HCT116 (cell line): ENCODE results near the gene PRKAG2. TPM values are rescaled to one million over a fixed set of nuclear protein-coding genes. Genes with fewer than 3 reads are reported as not detected.

ENCODE experiments used
- ATAC-seq: fragments of 200-7000 bp; cut with Tn5 transposase; 2 replicates; pipeline ENCODE4 v1.9.1; 2020; ENCODE audit warnings: mild to moderate bottlenecking, moderate library complexity
- BruUV-seq: library from RNA; stranded (reverse); fragments of 400-500 nt; replicated peaks from 2 replicates; lab custom pipeline; 2021; lab: Mats Ljungman, UMichigan
- CTCF ChIA-PET: fragments of 300-600 bp; sonication (Branson Sonifier 250); formaldehyde crosslinking; loops from one replicate; lab custom pipeline; 2021; ENCODE audit warnings: antibody characterized with exemption; lab: Charles Lee
- POLR2A ChIA-PET: fragments of 300-600, 350-600 bp; sonication (Branson Sonifier 250); formaldehyde crosslinking; loops from one replicate; lab custom pipeline; 2021; ENCODE audit warnings: antibody characterized with exemption; lab: Charles Lee
- RAD21 ChIA-PET, 2 experiments: fragments of 300-600 bp; sonication (Branson Sonifier 250); formaldehyde crosslinking; loops; one replicate each; lab custom pipeline; 2023; ENCODE audit warnings: low total read pairs in 2 of 2; ENCODE audit not compliant: uncharacterized antibody in 2 of 2, unreplicated experiment in 2 of 2, low non-redundant PET in 1 of 2; lab: Charles Lee
- DNase-seq: peaks from one replicate; pipeline ENCODE4 v3.0.0-alpha.2; 2010; ENCODE audit warnings: low read depth, low spot score
- H2AFZ ChIP-seq: fragments of 200-600 bp; shearing (Covaris generic), sonication (generic); 2 replicates; pipeline ENCODE4 v1.6.1; 2017; ENCODE audit warnings: low read depth, mixed run types, mixed read lengths, antibody characterized with exemption, low read length; ENCODE audit not compliant: poor library complexity, severe bottlenecking
- H3K27ac ChIP-seq: 2 replicates; pipeline ENCODE4 v1.5.1; 2012; ENCODE audit warnings: low read depth, low read length
- H3K27me3 ChIP-seq: fragments of 200-600 bp; sonication (generic); 2 replicates; pipeline ENCODE4 v1.6.1; 2016; ENCODE audit warnings: mixed run types, low read length, mixed read lengths; ENCODE audit not compliant: insufficient read depth
- H3K36me3 ChIP-seq, 2 experiments: fragments of 200-500 bp in 1 of 2; fragments of 200-600 bp in 1 of 2; sonication (Bioruptor generic) in 1 of 2; sonication (generic) in 1 of 2; 2 replicates each; pipeline versions ENCODE4 v1.5.1 to v1.6.1; 2014 to 2016; ENCODE audit warnings: low read length in 2 of 2, inconsistent platforms in 1 of 2, mixed read lengths in 1 of 2, mixed run types in 1 of 2; ENCODE audit not compliant: insufficient read depth in 2 of 2, control insufficient read depth in 1 of 2
- H3K4me1 ChIP-seq, 2 experiments: fragments of 200-600 bp in 1 of 2; sonication (generic) in 1 of 2; 2 replicates each; pipeline versions ENCODE4 v1.5.1 to v1.6.1; 2012 to 2017; ENCODE audit warnings: low read length in 2 of 2, inconsistent platforms in 1 of 2, mild to moderate bottlenecking in 1 of 2, mixed read lengths in 1 of 2, mixed run types in 1 of 2, moderate library complexity in 1 of 2; ENCODE audit not compliant: insufficient read depth in 2 of 2, control insufficient read depth in 1 of 2
- H3K4me2 ChIP-seq: fragments of 200-600 bp; sonication (generic); 2 replicates; pipeline ENCODE4 v1.6.1; 2017; ENCODE audit warnings: mixed run types, low read length, mixed read lengths
- H3K4me3 ChIP-seq, 2 experiments: fragments of 200-600 bp in 1 of 2; sonication (generic) in 1 of 2; replicated peaks in 1 of 2; 2 replicates each; pipeline ENCODE4 v1.5.1; 2011 to 2016; ENCODE audit warnings: low read length in 2 of 2, control low read depth in 1 of 2, low read depth in 1 of 2, mild to moderate bottlenecking in 1 of 2, mixed read lengths in 1 of 2, mixed run types in 1 of 2
- H3K79me2 ChIP-seq: fragments of 200-600 bp; sonication (generic); 2 replicates; pipeline ENCODE4 v1.6.1; 2017; ENCODE audit warnings: mild to moderate bottlenecking, mixed run types, low read length, moderate library complexity, mixed read lengths; ENCODE audit not compliant: insufficient read depth
- H3K9ac ChIP-seq: fragments of 200-600 bp; sonication (generic); 2 replicates; pipeline ENCODE4 v1.6.1; 2016; ENCODE audit warnings: low read length, mixed read lengths
- H3K9me2 ChIP-seq: fragments of 200-600 bp; sonication (generic), shearing (Covaris generic); 2 replicates; pipeline ENCODE4 v1.6.1; 2017; ENCODE audit warnings: mixed run types, mild to moderate bottlenecking, moderate library complexity; ENCODE audit not compliant: insufficient read depth
- H3K9me3 ChIP-seq, 2 experiments: fragments of 200-500 bp in 1 of 2; fragments of 200-600 bp in 1 of 2; sonication (Bioruptor generic) in 1 of 2; sonication (generic) in 1 of 2; 2 replicates each; pipeline ENCODE4 v1.6.1; 2014 to 2017; ENCODE audit warnings: low read length in 2 of 2, mixed read lengths in 2 of 2, inconsistent platforms in 1 of 2, low read depth in 1 of 2, mild to moderate bottlenecking in 1 of 2, mixed run types in 1 of 2, moderate library complexity in 1 of 2; ENCODE audit not compliant: control insufficient read depth in 1 of 2, insufficient read depth in 1 of 2
- H4K20me1 ChIP-seq: fragments of 200-600 bp; sonication (generic), shearing (Covaris generic); 2 replicates; pipeline ENCODE4 v1.6.1; 2017; ENCODE audit warnings: mixed run types, mild to moderate bottlenecking, moderate library complexity; ENCODE audit not compliant: insufficient read depth
- CBX3 ChIP-seq: IDR thresholded peaks from 2 replicates; pipeline ENCODE4 v1.6.1; 2012; ENCODE audit warnings: low read depth
- EGR1 ChIP-seq: IDR thresholded peaks from 2 replicates; pipeline ENCODE4 v1.6.1; 2012; ENCODE audit warnings: low read depth
- JUND ChIP-seq: IDR thresholded peaks from 2 replicates; pipeline ENCODE4 v1.6.1; 2012
- MAX ChIP-seq: IDR thresholded peaks from 2 replicates; pipeline ENCODE4 v1.6.1; 2012
- ZBTB33 ChIP-seq: IDR thresholded peaks from 2 replicates; pipeline ENCODE4 v1.6.1; 2011; ENCODE audit warnings: mild to moderate bottlenecking, low read length, moderate library complexity; ENCODE audit not compliant: insufficient replicate concordance; ENCODE audit errors: extremely low read depth
- ZFX ChIP-seq: fragments of 450-650 bp; IDR thresholded peaks from 2 replicates; pipeline ENCODE4 v1.6.1; 2017
- intact Hi-C: fragments of 100-400 bp; cut with micrococcal nuclease; formaldehyde crosslinking; loops from 2 replicates; pipeline ENCODE4 v1.10.0; 2022
- total RNA-seq: library from RNA; stranded (reverse); gene quantifications from one replicate; pipeline ENCODE4 v1.2.1, GENCODE V29; 2021; ENCODE audit not compliant: unreplicated experiment

PRKAG2 gene
- total RNA-seq, 1 experiment from 2014 or later = 23.6 TPM

GRCh38 chr7:151926336-151926712 is 49.4 kb upstream of the PRKAG2 start:
- Histone ChIP-seq H2AFZ (no peak overlapping the region), H3K4me2 (no peak overlapping the region), H3K27me3 (no peaks in the 10 kb centered on the region), H3K79me2 (no peaks in the 10 kb centered on the region), H3K4me1 (no peaks in the 10 kb centered on the region), H3K4me3 (no peak overlapping the region), H3K27ac (no peak overlapping the region), H3K36me3 (no peaks in the 10 kb centered on the region), H3K9me3 (no peaks in the 10 kb centered on the region), H4K20me1 (no peaks in the 10 kb centered on the region), H3K9ac (no peak overlapping the region), H3K9me2 (no peaks in the 10 kb centered on the region)
- BruUV-seq = no TSS peak
- DNase-seq (no peak), ATAC-seq (no peak)
- intact Hi-C loops = no loop called here
- CTCF ChIA-PET = no interaction called here
- no peak for TF ChIP-seq ZFX
- no peak for TF ChIP-seq MAX
- TF ChIP-seq EGR1 = no peak
- POLR2A ChIA-PET = no interaction called here
- RAD21 ChIA-PET = no interaction called here

- Histone ChIP-seq H4K20me1 (no peaks in the 10 kb centered on the region), H3K36me3 (no peaks in the 10 kb centered on the region), H2AFZ (no peak overlapping the region), H3K9me3 (no peaks in the 10 kb centered on the region), H3K9me2 (no peaks in the 10 kb centered on the region), H3K79me2 (no peaks in the 10 kb centered on the region), H3K9ac (no peak overlapping the region), H3K4me1 (no peaks in the 10 kb centered on the region), H3K4me3 (no peak overlapping the region), H3K27me3 (no peaks in the 10 kb centered on the region), H3K4me2 (no peak overlapping the region), H3K27ac (no peak overlapping the region)
- RAD21 ChIA-PET = no interaction called here
- no peak for TF ChIP-seq JUND
- TF ChIP-seq CBX3 = no peak
- no peak for TF ChIP-seq ZBTB33
- ATAC-seq (no peak), DNase-seq (no peak)
- no TSS peak for BruUV-seq
- CTCF ChIA-PET = no interaction called here
- POLR2A ChIA-PET = no interaction called here
- intact Hi-C loops = no loop called here
Measured at GRCh38 chr7:151925446-151926335, 48.8 kb upstream of the PRKAG2 start.
